Measurements from ENCODE around the gene FCGBP.
"Not testable (repeated sequence)": the region's sequence is repeated elsewhere in the genome, so short reads cannot be mapped to it uniquely, and the experiment has no call there.

Gene FCGBP

GRCh38 chr19:39890755-39891551 lies 43.5 kb downstream of the FCGBP start:
- no peak for DNase-seq (ENCODE audit: low spot score)

DNA sequence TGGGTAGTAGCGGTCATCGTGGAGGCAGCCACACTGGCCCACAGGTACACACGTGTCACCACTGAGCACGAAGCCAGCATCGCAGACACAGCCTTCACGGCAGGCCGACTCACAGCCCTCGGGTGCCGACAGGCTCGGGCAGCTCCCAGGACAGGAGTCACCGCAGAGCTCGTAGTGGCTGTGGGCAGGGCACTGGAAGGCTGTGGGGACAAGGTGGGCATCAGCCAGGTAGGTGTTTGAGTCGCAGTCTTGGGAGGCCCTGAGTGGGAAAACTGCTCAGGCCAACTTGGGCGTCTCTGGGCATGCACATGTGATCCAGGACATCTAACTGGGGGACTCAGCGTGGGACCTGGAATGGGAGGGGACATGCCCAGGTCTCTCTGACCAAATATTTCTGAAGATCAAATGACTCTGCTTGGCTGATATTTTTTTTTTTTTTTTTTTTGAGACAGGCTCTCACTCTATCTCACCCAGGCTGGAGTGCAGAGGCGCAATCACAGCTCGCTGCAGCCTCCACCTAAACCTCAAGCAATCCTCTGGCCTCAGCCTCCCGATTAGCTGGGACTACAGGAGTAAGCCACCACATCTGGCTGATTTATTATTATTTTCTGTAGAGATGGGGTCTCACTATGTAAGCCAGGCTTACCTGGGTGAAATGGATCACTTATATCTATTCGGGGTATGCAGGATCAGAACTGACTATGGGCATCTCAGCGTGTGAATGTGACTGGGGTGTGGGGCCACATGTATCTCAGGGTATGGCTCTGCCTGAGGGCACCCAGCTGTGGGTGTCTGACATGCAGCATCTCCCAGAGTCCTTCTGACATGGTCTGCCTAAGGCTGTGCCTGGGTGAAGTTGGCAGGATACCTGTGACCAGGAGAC lies 44.3 kb downstream of the FCGBP start:
- DNase-seq (ENCODE audit: low spot score) = not testable (repeated sequence)

DNA sequence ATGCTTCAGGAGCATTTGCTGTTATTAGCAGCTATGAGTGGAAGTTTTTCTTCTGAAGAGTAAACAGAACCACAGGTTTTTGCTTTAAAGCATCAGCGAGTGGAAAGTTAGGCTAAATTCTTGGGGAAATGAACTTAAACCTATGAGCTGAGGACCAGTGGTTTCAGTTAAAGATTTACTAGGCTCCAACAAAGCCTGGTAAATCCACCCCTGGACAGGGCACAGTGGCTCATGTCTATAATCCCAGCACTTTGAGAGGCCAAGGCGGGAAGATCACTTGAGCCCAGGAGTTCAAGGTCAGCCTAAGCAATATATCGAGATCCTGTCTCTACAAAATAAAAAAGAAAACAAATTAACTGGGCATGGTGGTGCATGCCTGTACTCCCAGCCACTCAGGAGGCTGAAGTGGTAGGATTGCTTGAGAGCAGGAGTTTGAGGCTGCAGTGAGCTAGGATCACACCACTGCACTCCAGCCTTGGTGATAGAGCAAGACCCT lies 46.9 kb downstream of the FCGBP start:
- DNase-seq (ENCODE audit: low spot score) = not testable (repeated sequence)

- DNase-seq (ENCODE audit: low spot score) = not testable (repeated sequence)
Observed at GRCh38 chr19:39885821-39886554, 48.4 kb downstream of the FCGBP start.

- DNase-seq (ENCODE audit: low spot score) = not testable (repeated sequence)
Observed at GRCh38 chr19:39884721-39885120, 49.7 kb downstream of the FCGBP start.

Measured in hepatic stellate cell (primary cell).